Right lung (tissue), 5 donors: Measurements from ENCODE around the gene ENKD1. TPM values are rescaled to one million over a fixed set of nuclear protein-coding genes. Genes with fewer than 3 reads are reported as not detected.

Source experiments
- polyA plus RNA-seq, 5 donors: library from polyadenylated mRNA; unstranded; fragments of 120-200 nt; gene quantifications; one replicate each; pipeline versions ENCODE4 v1.2.1 to v1.2.3, GENCODE V29; 2013; ENCODE audit warnings: inconsistent platforms in 1 of 5, low replicate concordance in 1 of 5; ENCODE audit not compliant: insufficient read length in 5 of 5, insufficient read depth in 1 of 5

ENKD1 gene
- polyA plus RNA-seq, 5 donors, result 18.4 to 34.7 (median 25.3) TPM

Other genes with a start within 250 kb of the ENKD1 start
- 10 to 100 TPM; 31.9 to 86.2 (median 58.9) TPM for gene HSD11B2, start 235.6 kb downstream of the ENKD1 start, polyA plus RNA-seq
- 10 to 100 TPM; 44.5 to 73.4 (median 48.8) TPM for gene ATP6V0D1, start 185.6 kb downstream of the ENKD1 start, polyA plus RNA-seq
- under 1 TPM in 1 of 5 donors, not detected in 4; 0.32 TPM for gene AGRP, start 183.2 kb downstream of the ENKD1 start, polyA plus RNA-seq
- gene RIPOR1, start 137.9 kb downstream of the ENKD1 start, polyA plus RNA-seq, result 10 to 100 TPM; 38.3 to 62.4 (median 53.0) TPM
- gene CTCF, start 104.2 kb downstream of the ENKD1 start, polyA plus RNA-seq, result 10 to 100 TPM; 65.8 to 73.4 (median 71.6) TPM
- gene CARMIL2, start 21.6 kb downstream of the ENKD1 start, polyA plus RNA-seq, result 1 to 10 TPM; 2.4 to 6.3 (median 4.6) TPM
- gene ACD, start 6.5 kb downstream of the ENKD1 start, polyA plus RNA-seq, result 10 to 100 TPM; 19.0 to 30.4 (median 23.0) TPM
- gene PARD6A, start 5.8 kb downstream of the ENKD1 start, polyA plus RNA-seq, result 1 to 10 TPM; 1.2 to 2.7 (median 1.5) TPM
- 1 to 10 TPM; 2.0 to 3.4 (median 3.1) TPM for gene C16orf86, start 64 bp upstream of the ENKD1 start, polyA plus RNA-seq
- gene GFOD2, start 52.6 kb upstream of the ENKD1 start, polyA plus RNA-seq, result 10 to 100 TPM; 28.1 to 40.8 (median 36.1) TPM
- 10 to 100 TPM; 27.8 to 48.2 (median 36.8) TPM for gene RANBP10, start 139.8 kb upstream of the ENKD1 start, polyA plus RNA-seq
- 1 to 10 TPM; 4.8 to 7.4 (median 6.6) TPM for gene TSNAXIP1, start 140.1 kb upstream of the ENKD1 start, polyA plus RNA-seq
- gene THAP11, start 175.6 kb upstream of the ENKD1 start, polyA plus RNA-seq, result 10 to 100 TPM; 23.9 to 34.0 (median 28.5) TPM
- gene NUTF2, start 180.2 kb upstream of the ENKD1 start, polyA plus RNA-seq, result 100 to 1,000 TPM; 106 to 132 (median 111) TPM
- 10 to 100 TPM; 46.6 to 63.5 (median 55.7) TPM for gene CENPT, start 180.9 kb upstream of the ENKD1 start, polyA plus RNA-seq
- gene EDC4, start 206.3 kb upstream of the ENKD1 start, polyA plus RNA-seq, result 10 to 100 TPM; 57.8 to 86.4 (median 78.3) TPM
- 1 to 10 TPM in 4 of 5 donors, under 1 TPM in 1; 0.60 to 3.5 (median 2.2) TPM for gene NRN1L, start 218.1 kb upstream of the ENKD1 start, polyA plus RNA-seq
- gene PSKH1, start 226.5 kb upstream of the ENKD1 start, polyA plus RNA-seq, result 10 to 100 TPM; 21.5 to 33.5 (median 25.7) TPM